GM21619 (cell line): ENCODE data around the gene OR51B4.
"Not testable (repeated sequence)": the region's sequence is repeated elsewhere in the genome, so short reads cannot be mapped to it uniquely, and the experiment has no call there.

Experiments used
- ATAC-seq: cut with Tn5 transposase; IDR thresholded peaks from one replicate; pipeline ENCODE4 v1.9.1; 2021; ENCODE audit not compliant: unreplicated experiment

The OR51B4 gene

DNA sequence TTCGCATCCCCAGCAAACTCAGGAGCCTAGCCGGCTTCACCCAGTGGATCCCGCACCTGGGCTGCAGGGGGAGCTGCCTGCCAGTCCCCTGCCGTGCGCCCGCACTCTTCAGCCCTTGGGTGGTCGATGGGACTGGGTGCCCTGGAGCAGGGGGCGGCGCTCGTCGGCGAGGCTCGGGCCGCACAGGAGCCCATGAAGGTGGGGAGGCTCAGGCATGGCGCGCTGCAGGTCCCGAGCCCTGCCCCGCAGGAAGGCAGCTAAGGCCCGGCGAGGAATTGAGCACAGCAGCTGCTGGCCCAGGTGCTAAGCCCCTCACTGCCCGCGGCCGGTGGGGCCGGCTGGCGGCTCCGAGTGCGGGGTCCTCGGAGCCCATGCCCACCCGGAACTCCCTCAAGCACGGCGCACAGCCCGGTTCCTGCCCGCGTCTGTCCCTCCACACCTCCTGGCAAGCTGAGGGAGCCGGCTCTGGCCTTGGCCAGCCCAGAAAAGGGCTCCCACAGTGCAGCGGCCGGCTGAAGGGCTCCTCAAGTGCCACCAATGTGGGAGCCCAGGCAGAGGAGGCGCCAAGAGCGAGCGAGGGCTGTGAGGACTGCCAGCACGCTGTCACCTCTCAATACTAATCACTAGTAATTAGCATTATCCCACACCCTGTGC lies 7.3 kb downstream of the OR51B4 start:
- ATAC-seq: not testable (repeated sequence)

- no peak for ATAC-seq
Measured at GRCh38 chr11:5293028-5293427, 8.7 kb downstream of the OR51B4 start.

- peak; percentile 97 for ATAC-seq
Measured at GRCh38 chr11:5291207-5291838, 10.4 kb downstream of the OR51B4 start.

DNA sequence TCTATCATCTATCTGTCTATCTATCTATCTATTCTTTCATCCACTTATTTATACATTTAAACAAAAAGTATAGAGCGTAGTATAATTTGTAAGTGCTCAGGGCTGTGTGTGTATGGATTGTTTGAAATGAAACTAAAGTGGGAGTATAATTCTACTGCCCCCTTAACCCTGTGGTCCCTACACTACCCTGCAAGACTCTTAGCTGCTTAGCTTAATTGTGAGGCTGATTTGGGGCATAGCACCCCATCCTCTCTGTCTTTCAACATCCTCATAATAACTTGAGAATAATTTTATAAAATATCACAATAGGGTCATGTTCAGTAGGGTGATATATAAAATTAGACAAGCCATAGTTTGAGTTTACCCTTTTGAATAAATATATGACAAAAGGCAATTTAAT lies 11.6 kb downstream of the OR51B4 start:
- ATAC-seq: no peak

GRCh38 chr11:5289696-5290095 lies 12.1 kb downstream of the OR51B4 start:
- ATAC-seq: no peak

DNA sequence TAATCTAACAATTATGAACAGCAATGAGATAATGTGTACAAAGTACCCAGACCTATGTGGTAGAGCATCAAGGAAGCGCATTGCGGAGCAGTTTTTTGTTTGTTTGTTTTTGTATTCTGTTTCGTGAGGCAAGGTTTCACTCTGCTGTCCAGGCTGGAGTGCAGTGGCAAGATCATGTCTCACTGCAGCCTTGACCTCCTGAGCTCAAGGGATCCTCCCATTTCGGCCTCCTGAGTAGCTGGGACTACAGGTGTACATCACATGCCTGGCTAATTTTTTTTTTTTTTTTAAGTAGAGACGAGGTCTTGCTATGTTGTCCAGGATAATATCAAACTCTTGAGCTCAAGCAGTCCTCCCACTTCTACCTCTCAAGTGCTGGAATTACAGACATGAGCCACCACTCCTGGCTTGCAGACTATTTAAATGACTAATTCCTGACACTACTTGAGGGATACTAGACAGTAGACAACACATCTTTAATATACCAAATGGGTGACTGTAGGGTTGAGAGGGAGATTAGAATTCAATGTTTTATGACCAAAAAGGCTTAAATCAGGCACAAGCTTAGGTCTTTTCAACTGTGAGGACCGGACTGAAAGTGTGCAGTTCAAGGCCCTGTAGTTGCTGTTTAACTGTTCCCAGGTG lies 12.7 kb downstream of the OR51B4 start:
- no peak for ATAC-seq

DNA sequence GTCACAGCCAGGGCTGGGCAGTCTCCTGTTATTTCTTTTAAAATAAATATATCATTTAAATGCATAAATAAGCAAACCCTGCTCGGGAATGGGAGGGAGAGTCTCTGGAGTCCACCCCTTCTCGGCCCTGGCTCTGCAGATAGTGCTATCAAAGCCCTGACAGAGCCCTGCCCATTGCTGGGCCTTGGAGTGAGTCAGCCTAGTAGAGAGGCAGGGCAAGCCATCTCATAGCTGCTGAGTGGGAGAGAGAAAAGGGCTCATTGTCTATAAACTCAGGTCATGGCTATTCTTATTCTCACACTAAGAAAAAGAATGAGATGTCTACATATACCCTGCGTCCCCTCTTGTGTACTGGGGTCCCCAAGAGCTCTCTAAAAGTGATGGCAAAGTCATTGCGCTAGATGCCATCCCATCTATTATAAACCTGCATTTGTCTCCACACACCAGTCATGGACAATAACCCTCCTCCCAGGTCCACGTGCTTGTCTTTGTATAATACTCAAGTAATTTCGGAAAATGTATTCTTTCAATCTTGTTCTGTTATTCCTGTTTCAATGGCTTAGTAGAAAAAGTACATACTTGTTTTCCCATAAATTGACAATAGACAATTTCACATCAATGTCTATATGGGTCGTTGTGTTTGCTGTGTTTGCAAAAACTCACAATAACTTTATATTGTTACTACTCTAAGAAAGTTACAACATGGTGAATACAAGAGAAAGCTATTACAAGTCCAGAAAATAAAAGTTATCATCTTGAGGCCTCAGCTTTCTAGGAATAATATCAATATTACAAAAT lies 13.4 kb downstream of the OR51B4 start:
- no peak for ATAC-seq

GRCh38 chr11:5286901-5287300 lies 14.8 kb downstream of the OR51B4 start:
- ATAC-seq: no peak

- ATAC-seq: no peak
Measured at GRCh38 chr11:5286351-5286750, 15.4 kb downstream of the OR51B4 start.

GRCh38 chr11:5285703-5286340 lies 15.9 kb downstream of the OR51B4 start:
- ATAC-seq: no peak

DNA sequence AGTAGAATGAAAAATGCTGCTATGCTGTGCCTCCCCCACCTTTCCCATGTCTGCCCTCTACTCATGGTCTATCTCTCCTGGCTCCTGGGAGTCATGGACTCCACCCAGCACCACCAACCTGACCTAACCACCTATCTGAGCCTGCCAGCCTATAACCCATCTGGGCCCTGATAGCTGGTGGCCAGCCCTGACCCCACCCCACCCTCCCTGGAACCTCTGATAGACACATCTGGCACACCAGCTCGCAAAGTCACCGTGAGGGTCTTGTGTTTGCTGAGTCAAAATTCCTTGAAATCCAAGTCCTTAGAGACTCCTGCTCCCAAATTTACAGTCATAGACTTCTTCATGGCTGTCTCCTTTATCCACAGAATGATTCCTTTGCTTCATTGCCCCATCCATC lies 17.1 kb downstream of the OR51B4 start:
- ATAC-seq: no peak

- no peak for ATAC-seq
Measured at GRCh38 chr11:5283882-5284281, 17.9 kb downstream of the OR51B4 start.

- ATAC-seq: no peak
Measured at GRCh38 chr11:5283086-5283485, 18.7 kb downstream of the OR51B4 start.

GRCh38 chr11:5282628-5283027 lies 19.1 kb downstream of the OR51B4 start:
- ATAC-seq: no peak

- ATAC-seq: no peak
Measured at GRCh38 chr11:5281596-5281995, 20.1 kb downstream of the OR51B4 start.

DNA sequence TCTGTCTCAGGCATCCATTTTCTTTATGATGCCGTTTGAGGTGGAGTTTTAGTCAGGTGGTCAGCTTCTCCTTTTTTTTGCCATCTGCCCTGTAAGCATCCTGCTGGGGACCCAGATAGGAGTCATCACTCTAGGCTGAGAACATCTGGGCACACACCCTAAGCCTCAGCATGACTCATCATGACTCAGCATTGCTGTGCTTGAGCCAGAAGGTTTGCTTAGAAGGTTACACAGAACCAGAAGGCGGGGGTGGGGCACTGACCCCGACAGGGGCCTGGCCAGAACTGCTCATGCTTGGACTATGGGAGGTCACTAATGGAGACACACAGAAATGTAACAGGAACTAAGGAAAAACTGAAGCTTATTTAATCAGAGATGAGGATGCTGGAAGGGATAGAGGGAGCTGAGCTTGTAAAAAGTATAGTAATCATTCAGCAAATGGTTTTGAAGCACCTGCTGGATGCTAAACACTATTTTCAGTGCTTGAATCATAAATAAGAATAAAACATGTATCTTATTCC lies 21.1 kb downstream of the OR51B4 start:
- ATAC-seq: peak; percentile 96

DNA sequence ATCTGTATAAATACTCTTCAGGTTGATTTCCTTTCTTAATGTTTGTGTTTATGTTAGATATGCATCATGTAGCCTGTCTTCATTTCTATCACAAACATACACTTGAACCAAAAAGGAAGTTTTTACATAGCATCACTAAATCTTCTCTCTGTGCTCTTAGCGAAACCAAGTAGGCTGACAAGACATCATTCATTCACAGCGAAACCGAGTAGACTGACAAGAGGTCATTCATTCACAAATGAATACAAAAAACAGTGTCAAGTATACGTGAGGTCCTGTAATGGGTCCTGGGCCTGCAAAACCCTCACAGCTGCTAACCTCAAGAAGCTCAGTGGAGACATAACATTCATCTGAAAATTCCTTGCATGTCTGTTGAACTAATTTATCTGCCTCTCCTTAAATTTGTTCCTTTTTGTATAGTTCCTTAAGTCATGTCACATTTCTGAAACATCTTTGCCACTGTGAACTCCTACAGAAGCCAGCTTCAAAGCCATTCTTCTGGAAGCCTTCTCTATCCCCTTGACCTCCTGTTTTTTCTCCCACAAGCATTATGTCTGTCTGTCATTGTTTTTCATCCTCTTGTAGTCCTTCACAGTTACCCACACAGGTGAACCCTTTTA lies 22.2 kb downstream of the OR51B4 start:
- ATAC-seq: no peak

GRCh38 chr11:5277807-5278382 lies 23.9 kb downstream of the OR51B4 start:
- ATAC-seq: peak; percentile 47

GRCh38 chr11:5276697-5277096 lies 25.0 kb downstream of the OR51B4 start:
- ATAC-seq: no peak
